HG03354 (cell line): ENCODE data around the gene WDR83.
"Not testable (repeated sequence)": the region's sequence is repeated elsewhere in the genome, so short reads cannot be mapped to it uniquely, and the experiment has no call there.

Source experiments
- ATAC-seq: cut with Tn5 transposase; IDR thresholded peaks from one replicate; pipeline ENCODE4 v1.9.1; 2021; ENCODE audit warnings: mild to moderate bottlenecking; ENCODE audit not compliant: unreplicated experiment, poor library complexity, severe bottlenecking

The WDR83 gene

GRCh38 chr19:12678039-12678438, 11.4 kb downstream of the WDR83 start:
- not testable (repeated sequence) for ATAC-seq

GRCh38 chr19:12680034-12680433, 13.4 kb downstream of the WDR83 start:
- no peak for ATAC-seq

GRCh38 chr19:12681074-12681987, 14.7 kb downstream of the WDR83 start, which contains the start of gene DHPS:
Gene DHPS, minus strand, starts transcription at chr19:12681880. Its CDS starts 114 bp downstream, at chr19:12681766.
- peak; percentile 76 for ATAC-seq

- ATAC-seq: no peak
Measured at GRCh38 chr19:12685831-12686230, 19.2 kb downstream of the WDR83 start.

- no peak for ATAC-seq
Measured at GRCh38 chr19:12687496-12688196, 21.0 kb downstream of the WDR83 start, which contains the start of gene GNG14. Gene GNG14, plus strand, starts transcription at chr19:12687998. Its CDS starts 51 bp downstream, at chr19:12688049.

- no peak for ATAC-seq
Measured at GRCh38 chr19:12689012-12689411, 22.4 kb downstream of the WDR83 start.

GRCh38 chr19:12689581-12690216, 23.1 kb downstream of the WDR83 start:
- ATAC-seq: no peak

- ATAC-seq: no peak
Measured at GRCh38 chr19:12692960-12693359, 26.4 kb downstream of the WDR83 start.

GRCh38 chr19:12694641-12695040, 28.0 kb downstream of the WDR83 start:
- ATAC-seq: no peak

GRCh38 chr19:12695096-12695495, 28.5 kb downstream of the WDR83 start:
- no peak for ATAC-seq

- ATAC-seq: no peak
Measured at GRCh38 chr19:12695514-12695913, 28.9 kb downstream of the WDR83 start.

GRCh38 chr19:12695997-12696365, 29.4 kb downstream of the WDR83 start:
- peak; percentile 23 for ATAC-seq

GRCh38 chr19:12696366-12697335, 30.0 kb downstream of the WDR83 start, which contains the start of gene FBXW9:
Gene FBXW9, minus strand, starts transcription at chr19:12696631. Its CDS starts 50 bp downstream, at chr19:12696581.
- peak; percentile 81 for ATAC-seq

GRCh38 chr19:12697425-12697824, 30.8 kb downstream of the WDR83 start:
- not testable (repeated sequence) for ATAC-seq

- no peak for ATAC-seq
Measured at GRCh38 chr19:12698138-12698537, 31.5 kb downstream of the WDR83 start.

GRCh38 chr19:12701596-12702282, 35.1 kb downstream of the WDR83 start:
- ATAC-seq: no peak

GRCh38 chr19:12703046-12703445, 36.4 kb downstream of the WDR83 start:
- no peak for ATAC-seq

GRCh38 chr19:12705169-12705568, 38.6 kb downstream of the WDR83 start:
- no peak for ATAC-seq
